ENCODE results near the gene SLC45A3. TPM values are rescaled to one million over a fixed set of nuclear protein-coding genes. Genes with fewer than 3 reads are reported as not detected.

Gene SLC45A3
- total RNA-seq, 1 experiment from 2014 or later = 5.5 TPM

DNA sequence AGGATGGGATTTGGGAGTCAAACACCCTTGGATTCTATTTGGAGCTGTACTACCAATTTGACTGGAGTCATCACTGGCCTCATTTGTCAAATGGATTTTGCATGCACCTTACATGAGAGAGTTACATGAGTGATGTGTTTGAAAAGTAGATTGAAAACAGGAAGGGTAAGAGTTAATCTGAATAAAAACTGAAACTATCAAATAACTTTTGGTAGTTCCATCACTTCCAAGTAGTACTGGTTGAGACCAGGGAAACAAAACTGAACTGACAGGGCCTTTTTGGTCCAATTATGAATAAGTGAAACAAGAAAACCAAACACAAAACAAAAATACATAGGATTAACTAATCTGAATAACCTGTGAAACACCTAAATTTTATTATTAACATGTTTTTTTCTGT, 39.5 kb upstream of the SLC45A3 start:
- TF ChIP-seq, protein P1, sequence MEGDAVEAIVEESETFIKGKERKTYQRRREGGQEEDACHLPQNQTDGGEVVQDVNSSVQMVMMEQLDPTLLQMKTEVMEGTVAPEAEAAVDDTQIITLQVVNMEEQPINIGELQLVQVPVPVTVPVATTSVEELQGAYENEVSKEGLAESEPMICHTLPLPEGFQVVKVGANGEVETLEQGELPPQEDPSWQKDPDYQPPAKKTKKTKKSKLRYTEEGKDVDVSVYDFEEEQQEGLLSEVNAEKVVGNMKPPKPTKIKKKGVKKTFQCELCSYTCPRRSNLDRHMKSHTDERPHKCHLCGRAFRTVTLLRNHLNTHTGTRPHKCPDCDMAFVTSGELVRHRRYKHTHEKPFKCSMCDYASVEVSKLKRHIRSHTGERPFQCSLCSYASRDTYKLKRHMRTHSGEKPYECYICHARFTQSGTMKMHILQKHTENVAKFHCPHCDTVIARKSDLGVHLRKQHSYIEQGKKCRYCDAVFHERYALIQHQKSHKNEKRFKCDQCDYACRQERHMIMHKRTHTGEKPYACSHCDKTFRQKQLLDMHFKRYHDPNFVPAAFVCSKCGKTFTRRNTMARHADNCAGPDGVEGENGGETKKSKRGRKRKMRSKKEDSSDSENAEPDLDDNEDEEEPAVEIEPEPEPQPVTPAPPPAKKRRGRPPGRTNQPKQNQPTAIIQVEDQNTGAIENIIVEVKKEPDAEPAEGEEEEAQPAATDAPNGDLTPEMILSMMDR (IDR thresholded peaks at IDR 0.05; ENCODE audit: insufficient read depth in 1 of 2, low read depth in 1 of 2, low read length in 1 of 2, severe bottlenecking in 1 of 2, unreplicated experiment in 1 of 2) = no peak
- no peaks in the 10 kb centered on the region for H3K27me3 ChIP-seq (replicated peaks; ENCODE audit: control insufficient read depth, insufficient read depth, low read length)
- no peaks in the 10 kb centered on the region for H3K4me1 Mint-ChIP-seq (ENCODE audit: low read depth, unreplicated experiment)
- no peak overlapping the region for H3K4me3 ChIP-seq (ENCODE audit: low read depth, low read length)
- ChIA-PET CTCF (interaction anchor here (0.6 kb wide), 1 partner anchor 8 kb away, joined by 3 read pairs; no protein-coding TSS in a partner anchor), POLR2A (no interaction called here)
- no peaks in the 10 kb centered on the region for H3K4me1 ChIP-seq
- DNase-seq = no peak
- H3K9me3 Mint-ChIP-seq (ENCODE audit: unreplicated experiment) = no peaks in the 10 kb centered on the region
- BruUV-seq (replicated peaks) = no TSS peak
- H3K27ac Mint-ChIP-seq (ENCODE audit: unreplicated experiment) = no peak overlapping the region
- H3K4me3 Mint-ChIP-seq (ENCODE audit: unreplicated experiment) = no peak overlapping the region
- intact Hi-C loops (cut with micrococcal nuclease; ENCODE audit: unreplicated experiment) = no loop called here
- H3K36me3 Mint-ChIP-seq (ENCODE audit: insufficient read depth, unreplicated experiment) = peaks cover 93% of the 10 kb centered on the region
- H3K27me3 Mint-ChIP-seq (ENCODE audit: insufficient read depth, unreplicated experiment) = no peaks in the 10 kb centered on the region
- no peaks in the 10 kb centered on the region; the same call in none of the 2 replicates for H3K36me3 ChIP-seq (ENCODE audit: control insufficient read depth, insufficient read depth, low read length)
- no peaks in the 10 kb centered on the region for H3K9me3 ChIP-seq

DNA sequence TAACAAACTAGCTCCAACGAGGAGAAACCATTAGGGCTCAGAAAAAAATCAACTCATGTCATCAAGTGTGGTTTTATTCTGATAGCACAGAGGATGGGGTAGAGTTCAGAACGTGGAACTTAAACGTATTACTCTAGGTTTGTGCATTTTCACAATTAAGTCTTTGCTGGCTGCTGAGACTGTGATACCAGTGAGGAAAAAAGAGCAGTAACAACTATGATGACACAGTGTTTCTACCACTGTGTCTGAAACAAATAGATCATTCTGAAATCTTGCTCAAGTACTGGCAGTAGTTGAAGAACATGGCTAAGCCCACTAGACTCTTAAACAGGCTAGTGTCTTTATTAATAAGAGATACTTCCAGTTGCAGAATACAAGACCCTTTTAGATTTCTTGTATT, 38.7 kb upstream of the SLC45A3 start:
- H3K27ac Mint-ChIP-seq (ENCODE audit: unreplicated experiment) = no peak overlapping the region
- BruUV-seq (replicated peaks) = no TSS peak
- CTCF ChIA-PET = no interaction called here
- peaks cover 93% of the 10 kb centered on the region for H3K36me3 Mint-ChIP-seq (ENCODE audit: insufficient read depth, unreplicated experiment)
- H3K4me1 Mint-ChIP-seq (ENCODE audit: low read depth, unreplicated experiment) = no peaks in the 10 kb centered on the region
- no peaks in the 10 kb centered on the region; the same call in none of the 2 replicates for H3K36me3 ChIP-seq (ENCODE audit: control insufficient read depth, insufficient read depth, low read length)
- no peaks in the 10 kb centered on the region for H3K27me3 Mint-ChIP-seq (ENCODE audit: insufficient read depth, unreplicated experiment)
- H3K9me3 ChIP-seq = no peaks in the 10 kb centered on the region
- TF ChIP-seq, protein P1 (IDR thresholded peaks at IDR 0.05; ENCODE audit: insufficient read depth in 1 of 2, low read depth in 1 of 2, low read length in 1 of 2, severe bottlenecking in 1 of 2, unreplicated experiment in 1 of 2) = no peak
- intact Hi-C loops (cut with micrococcal nuclease; ENCODE audit: unreplicated experiment) = no loop called here
- no peak overlapping the region for H3K4me3 ChIP-seq (ENCODE audit: low read depth, low read length)
- H3K4me1 ChIP-seq = no peaks in the 10 kb centered on the region
- no peak for DNase-seq
- H3K9me3 Mint-ChIP-seq (ENCODE audit: unreplicated experiment) = no peaks in the 10 kb centered on the region
- POLR2A ChIA-PET = no interaction called here
- H3K4me3 Mint-ChIP-seq (ENCODE audit: unreplicated experiment) = no peak overlapping the region
- H3K27me3 ChIP-seq (replicated peaks; ENCODE audit: control insufficient read depth, insufficient read depth, low read length) = no peaks in the 10 kb centered on the region

DNA sequence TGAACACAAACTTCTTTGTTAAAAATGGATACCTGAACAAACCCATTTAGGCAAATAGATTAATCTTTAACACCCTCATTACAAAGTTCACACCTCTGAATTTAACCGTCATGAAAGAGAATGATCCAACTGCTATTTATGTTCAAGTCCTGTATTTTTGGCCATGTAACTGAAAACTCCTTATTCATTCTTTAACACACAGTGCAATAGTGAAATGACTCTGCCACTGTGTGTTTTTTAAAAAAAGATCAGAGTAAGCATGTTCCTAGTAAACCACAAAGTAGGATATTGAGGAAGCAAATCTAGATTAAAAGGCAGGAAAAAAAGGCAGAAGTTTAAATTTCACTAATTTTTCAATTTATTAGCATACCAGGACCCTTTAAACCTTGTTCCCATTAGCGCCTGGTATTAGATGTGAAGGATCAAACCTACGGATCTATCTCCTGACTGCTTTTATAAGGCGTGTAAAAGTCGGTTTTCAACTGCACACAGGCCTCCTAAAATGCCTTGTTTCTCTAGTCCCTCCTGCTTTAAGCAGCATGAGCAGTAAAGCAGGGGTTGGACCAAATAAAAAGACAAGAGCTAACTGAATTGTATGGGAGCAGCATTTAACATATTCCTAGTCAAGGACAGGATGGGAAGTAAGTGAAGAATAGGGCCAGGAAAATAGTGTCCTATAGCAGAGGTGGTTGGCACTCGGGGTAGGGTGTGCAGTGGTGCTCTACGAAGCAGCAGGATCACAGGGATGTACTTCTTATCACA, 36.2 kb upstream of the SLC45A3 start:
- Histone ChIP-seq H3K9me3 (no peaks in the 10 kb centered on the region), H3K27me3 (replicated peaks; ENCODE audit: control insufficient read depth, insufficient read depth, low read length) (no peaks in the 10 kb centered on the region), H3K4me1 (no peaks in the 10 kb centered on the region), H3K4me3 (ENCODE audit: low read depth, low read length) (no peak overlapping the region), H3K36me3 (ENCODE audit: control insufficient read depth, insufficient read depth, low read length) (no peaks in the 10 kb centered on the region; the same call in 1 of the 2 replicates)
- no peak overlapping the region for H3K4me3 Mint-ChIP-seq (ENCODE audit: unreplicated experiment)
- H3K36me3 Mint-ChIP-seq (ENCODE audit: insufficient read depth, unreplicated experiment) = peaks cover 70% of the 10 kb centered on the region
- TF ChIP-seq, protein P1 (IDR thresholded peaks at IDR 0.05; ENCODE audit: insufficient read depth in 1 of 2, low read depth in 1 of 2, low read length in 1 of 2, severe bottlenecking in 1 of 2, unreplicated experiment in 1 of 2) = no peak
- no peaks in the 10 kb centered on the region for H3K4me1 Mint-ChIP-seq (ENCODE audit: low read depth, unreplicated experiment)
- no peaks in the 10 kb centered on the region for H3K27me3 Mint-ChIP-seq (ENCODE audit: insufficient read depth, unreplicated experiment)
- no peak overlapping the region for H3K27ac Mint-ChIP-seq (ENCODE audit: unreplicated experiment)
- no TSS peak for BruUV-seq (replicated peaks)
- ChIA-PET CTCF (interaction anchor here (0.6 kb wide), 1 partner anchor 59 kb away, joined by 5 read pairs; no protein-coding TSS in a partner anchor), POLR2A (no interaction called here)
- no peaks in the 10 kb centered on the region for H3K9me3 Mint-ChIP-seq (ENCODE audit: unreplicated experiment)
- intact Hi-C loops (cut with micrococcal nuclease; ENCODE audit: unreplicated experiment) = no loop called here
- DNase-seq = no peak
